Suprapubic skin (tissue), 4 donors: ENCODE results near the gene IL3RA.

ENCODE experiments used
- EP300 ChIP-seq: sonication (generic); formaldehyde crosslinking; IDR thresholded peaks from one replicate; pipeline ENCODE4 v1.6.1; 2017; ENCODE audit warnings: antibody characterized with exemption
- POLR2A ChIP-seq, 2 donors: fragments of 450-650 bp; IDR thresholded peaks; one replicate each; pipeline ENCODE4 v1.6.1; 2017; ENCODE audit warnings: antibody characterized with exemption in 2 of 2, mild to moderate bottlenecking in 2 of 2, moderate library complexity in 2 of 2
- POLR2AphosphoS5 ChIP-seq, 3 donors: sonication (generic); formaldehyde crosslinking; IDR thresholded peaks; one replicate each; pipeline ENCODE4 v1.6.1; 2017; ENCODE audit warnings: antibody characterized with exemption in 3 of 3
- TF ChIP-seq, protein P1 (sequence below), 2 donors: fragments of 200-600 bp in 1 of 2; fragments of 450-650 bp in 1 of 2; sonication (generic) in 1 of 2; IDR thresholded peaks; one replicate each; pipeline ENCODE4 v1.5.1; 2016 to 2019; ENCODE audit warnings: antibody characterized with exemption in 2 of 2, mild to moderate bottlenecking in 1 of 2, moderate library complexity in 1 of 2

DNA sequence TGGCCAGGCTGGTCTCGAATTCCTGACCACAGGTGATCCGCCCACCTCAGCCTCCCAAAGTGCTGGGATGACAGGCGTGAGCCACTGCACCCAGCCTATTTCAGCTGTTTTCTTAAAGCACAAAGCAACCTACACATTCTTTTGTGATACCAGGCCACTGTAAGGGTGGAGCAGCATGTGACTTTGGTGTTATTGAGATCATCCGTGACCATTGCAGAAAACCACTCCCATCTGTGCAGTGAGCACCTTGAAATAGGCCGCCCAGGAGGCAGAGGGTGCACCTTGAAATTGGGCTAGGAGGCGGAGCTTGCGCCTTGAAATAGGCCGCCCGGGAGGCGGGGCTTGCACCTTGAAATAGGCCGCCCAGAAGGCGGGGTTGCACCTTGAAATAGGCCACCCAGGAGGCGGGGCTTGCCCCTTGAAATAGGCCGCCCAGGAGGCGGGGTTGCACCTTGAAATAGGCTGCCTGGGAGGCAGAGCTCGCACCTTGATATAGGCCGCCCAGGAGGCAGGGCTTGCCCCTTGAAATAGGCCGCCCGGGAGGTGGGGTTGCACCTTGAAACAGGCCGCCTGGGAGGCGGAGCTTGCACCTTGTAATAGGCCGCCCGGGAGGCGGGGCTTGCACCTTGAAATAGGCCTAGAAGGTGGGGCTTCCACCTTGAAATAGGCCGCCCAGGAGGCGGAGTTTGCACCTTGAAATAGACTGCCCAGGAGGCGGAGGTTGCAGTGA lies 64.3 kb downstream of the IL3RA start:
- TF ChIP-seq, protein P1, sequence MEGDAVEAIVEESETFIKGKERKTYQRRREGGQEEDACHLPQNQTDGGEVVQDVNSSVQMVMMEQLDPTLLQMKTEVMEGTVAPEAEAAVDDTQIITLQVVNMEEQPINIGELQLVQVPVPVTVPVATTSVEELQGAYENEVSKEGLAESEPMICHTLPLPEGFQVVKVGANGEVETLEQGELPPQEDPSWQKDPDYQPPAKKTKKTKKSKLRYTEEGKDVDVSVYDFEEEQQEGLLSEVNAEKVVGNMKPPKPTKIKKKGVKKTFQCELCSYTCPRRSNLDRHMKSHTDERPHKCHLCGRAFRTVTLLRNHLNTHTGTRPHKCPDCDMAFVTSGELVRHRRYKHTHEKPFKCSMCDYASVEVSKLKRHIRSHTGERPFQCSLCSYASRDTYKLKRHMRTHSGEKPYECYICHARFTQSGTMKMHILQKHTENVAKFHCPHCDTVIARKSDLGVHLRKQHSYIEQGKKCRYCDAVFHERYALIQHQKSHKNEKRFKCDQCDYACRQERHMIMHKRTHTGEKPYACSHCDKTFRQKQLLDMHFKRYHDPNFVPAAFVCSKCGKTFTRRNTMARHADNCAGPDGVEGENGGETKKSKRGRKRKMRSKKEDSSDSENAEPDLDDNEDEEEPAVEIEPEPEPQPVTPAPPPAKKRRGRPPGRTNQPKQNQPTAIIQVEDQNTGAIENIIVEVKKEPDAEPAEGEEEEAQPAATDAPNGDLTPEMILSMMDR (IDR thresholded peaks at IDR 0.05), result no peak
- TF ChIP-seq POLR2A (IDR thresholded peaks at IDR 0.05) (no peak), EP300 (no peak), POLR2AphosphoS5 (IDR thresholded peaks at IDR 0.05) (no peak)
